Common myeloid progenitor, CD34-positive (primary cell): Measurements from ENCODE around the gene NHLRC2.
"Not testable (repeated sequence)": the region's sequence is repeated elsewhere in the genome, so short reads cannot be mapped to it uniquely, and the experiment has no call there.

Experiments
- CTCF ChIA-PET: fragments of 350-600 bp; sonication (Branson Sonifier 250); formaldehyde crosslinking; loops from one replicate; lab custom pipeline; 2021; ENCODE audit warnings: antibody characterized with exemption; lab: Charles Lee
- POLR2A ChIA-PET: fragments of 350-600 bp; sonication (Branson Sonifier 250); formaldehyde crosslinking; loops from one replicate; lab custom pipeline; 2021; ENCODE audit warnings: antibody characterized with exemption; lab: Charles Lee
- DNase-seq, 3 donors: peaks; one replicate each; pipeline versions ENCODE4 v3.0.0 to v3.0.0-alpha.2; 2013
- H3K27ac ChIP-seq, 2 experiments: 1 replicate in 1 of 2; 2 replicates in 1 of 2; pipeline ENCODE4 v1.7.0; 2013; ENCODE audit warnings: inconsistent platforms in 2 of 2, low read length in 2 of 2, mild to moderate bottlenecking in 2 of 2, low read depth in 1 of 2, moderate library complexity in 1 of 2; ENCODE audit not compliant: severe bottlenecking in 2 of 2, insufficient read depth in 1 of 2, poor library complexity in 1 of 2
- H3K27me3 ChIP-seq, 5 experiments: replicated peaks in 2 of 5; 1 replicate in 3 of 5; 2 replicates in 2 of 5; pipeline versions ENCODE4 v1.6.1 to v1.7.0; 2013; ENCODE audit warnings: low read length in 4 of 5, mild to moderate bottlenecking in 2 of 5, moderate library complexity in 2 of 5, inconsistent platforms in 1 of 5; ENCODE audit not compliant: insufficient read depth in 5 of 5, control insufficient read depth in 4 of 5
- H3K36me3 ChIP-seq, 4 experiments: 1 replicate in 2 of 4; 2 replicates in 2 of 4; pipeline versions ENCODE4 v1.6.1 to v1.7.0; 2013; ENCODE audit warnings: low read length in 3 of 4, control low read depth in 1 of 4, mild to moderate bottlenecking in 1 of 4; ENCODE audit not compliant: control insufficient read depth in 4 of 4, insufficient read depth in 4 of 4
- H3K4me1 ChIP-seq, 4 experiments: 1 replicate in 3 of 4; 2 replicates in 1 of 4; pipeline versions ENCODE4 v1.6.1 to v1.7.1; 2013; ENCODE audit warnings: low read length in 3 of 4, mild to moderate bottlenecking in 3 of 4, control low read depth in 1 of 4, inconsistent platforms in 1 of 4, moderate library complexity in 1 of 4; ENCODE audit not compliant: control insufficient read depth in 4 of 4, insufficient read depth in 4 of 4; ENCODE audit errors: control extremely low read depth in 1 of 4
- H3K4me3 ChIP-seq, 7 experiments: 1 replicate in 4 of 7; 2 replicates in 3 of 7; pipeline versions ENCODE4 v1.5.1 to v1.7.0; 2013; ENCODE audit warnings: mild to moderate bottlenecking in 7 of 7, low read length in 6 of 7, moderate library complexity in 6 of 7, inconsistent platforms in 2 of 7, low read depth in 2 of 7, control low read depth in 1 of 7; ENCODE audit not compliant: insufficient read depth in 4 of 7, control insufficient read depth in 1 of 7; ENCODE audit errors: extremely low read depth in 1 of 7
- H3K9me3 ChIP-seq, 5 experiments: 1 replicate in 4 of 5; 2 replicates in 1 of 5; pipeline versions ENCODE4 v1.6.1 to v1.7.1; 2013; ENCODE audit warnings: low read length in 4 of 5, mild to moderate bottlenecking in 2 of 5, inconsistent platforms in 1 of 5, low read depth in 1 of 5, moderate library complexity in 1 of 5; ENCODE audit not compliant: control insufficient read depth in 4 of 5, insufficient read depth in 2 of 5; ENCODE audit errors: control extremely low read depth in 1 of 5
- WGBS: methylation state at CpG from one replicate; pipeline ENCODE4 v1.1.5; 2013; ENCODE audit not compliant: insufficient coverage; 5-methylcytosine and 5-hydroxymethylcytosine counted together

Gene NHLRC2

DNA sequence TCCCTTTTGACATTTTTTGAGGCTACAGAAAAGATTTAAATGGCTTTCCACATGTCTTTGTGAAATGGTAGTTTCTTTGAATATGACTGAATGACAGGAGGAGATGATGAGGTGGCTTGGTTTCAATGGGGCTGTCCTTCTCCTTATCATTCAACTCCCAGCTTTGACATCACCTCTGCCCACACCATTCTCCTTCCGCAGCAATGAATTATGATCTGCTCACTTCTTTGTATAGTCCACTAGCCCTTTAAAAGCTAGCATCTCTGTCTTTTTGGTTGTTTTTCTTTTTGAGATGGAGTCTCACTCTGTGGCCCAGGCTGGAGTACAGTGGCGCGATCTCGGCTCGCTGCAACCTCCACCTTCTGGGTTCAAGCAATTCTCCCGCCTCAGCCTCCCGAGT lies 32.3 kb upstream of the NHLRC2 start:
- Histone ChIP-seq H3K36me3 (no peaks in the 10 kb centered on the region), H3K4me3 (no peak overlapping the region), H3K27me3 (no peaks in the 10 kb centered on the region), H3K27ac (no peak overlapping the region), H3K9me3 (no peaks in the 10 kb centered on the region), H3K4me1 (no peaks in the 10 kb centered on the region)
- 98% methylated on average over 6 of the region's 7 CpGs for whole genome bisulfite sequencing
- CTCF ChIA-PET, result interaction anchor here (0.8 to 1.3 kb wide), 4 partner anchors 16 to 23 kb away, joined by 3 read pairs; no protein-coding TSS in a partner anchor
- no peak for DNase-seq
- POLR2A ChIA-PET, result interaction anchor here (0.5 kb wide), 1 partner anchor 612 kb away, joined by 3 read pairs; no protein-coding TSS in a partner anchor

DNA sequence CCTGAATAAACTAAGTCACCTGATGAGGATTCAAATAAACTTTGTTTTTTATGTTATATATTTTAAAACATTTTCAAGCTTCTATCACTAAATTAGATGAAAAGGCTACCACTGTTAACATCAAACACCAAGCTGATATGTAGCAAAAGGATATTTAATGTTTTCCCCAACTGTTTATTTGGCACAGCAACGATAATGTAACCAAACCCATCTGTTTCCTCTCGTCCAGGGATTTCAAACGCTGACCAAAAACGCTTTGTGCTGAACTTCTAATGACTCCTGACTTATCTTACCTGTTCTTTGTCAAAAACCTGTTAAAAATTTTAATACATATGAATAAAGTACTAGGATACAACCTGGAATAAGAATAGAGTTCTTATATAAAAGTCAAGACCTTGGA lies 31.1 kb upstream of the NHLRC2 start:
- CTCF ChIA-PET, result interaction anchor here (1.2 kb wide), 1 partner anchor 8 kb away, joined by 3 read pairs; no protein-coding TSS in a partner anchor
- 88% methylated on average over 1 of the region's 4 CpGs for WGBS
- H3K9me3 ChIP-seq, result no peaks in the 10 kb centered on the region
- peak in 1 of 3 donors; percentile 26 for DNase-seq
- no peaks in the 10 kb centered on the region for H3K36me3 ChIP-seq
- no peaks in the 10 kb centered on the region for H3K4me1 ChIP-seq
- H3K27me3 ChIP-seq, result no peaks in the 10 kb centered on the region
- H3K4me3 ChIP-seq, result no peak overlapping the region
- POLR2A ChIA-PET, result no interaction called here
- no peak overlapping the region for H3K27ac ChIP-seq

- no CpG with 5 or more reads among the region's 2 CpGs for WGBS
These were observed 28.7 kb upstream of the NHLRC2 start for GRCh38 chr10:113825791-113826190.

GRCh38 chr10:113828567-113828966 lies 25.9 kb upstream of the NHLRC2 start:
- H3K27me3 ChIP-seq, H3K36me3 ChIP-seq, H3K27ac ChIP-seq, H3K4me3 ChIP-seq, H3K4me1 ChIP-seq, POLR2A ChIA-PET, CTCF ChIA-PET, H3K9me3 ChIP-seq, DNase-seq: not testable (repeated sequence)
- WGBS, result 91% methylated on average over 8 of the region's 10 CpGs

More at GRCh38 chr10:113825791-113826190, 28.7 kb upstream of the NHLRC2 start:
- H3K9me3 ChIP-seq, result no peaks in the 10 kb centered on the region
- no peak overlapping the region for H3K27ac ChIP-seq
- ChIA-PET CTCF (interaction anchor here (0.6 kb wide), 1 partner anchor 277 kb away, joined by 3 read pairs; no protein-coding TSS in a partner anchor), POLR2A (no interaction called here)
- no peaks in the 10 kb centered on the region for H3K36me3 ChIP-seq
- no peaks in the 10 kb centered on the region for H3K4me1 ChIP-seq
- H3K27me3 ChIP-seq, result no peaks in the 10 kb centered on the region
- no peak overlapping the region for H3K4me3 ChIP-seq
- DNase-seq, result no peak

DNA sequence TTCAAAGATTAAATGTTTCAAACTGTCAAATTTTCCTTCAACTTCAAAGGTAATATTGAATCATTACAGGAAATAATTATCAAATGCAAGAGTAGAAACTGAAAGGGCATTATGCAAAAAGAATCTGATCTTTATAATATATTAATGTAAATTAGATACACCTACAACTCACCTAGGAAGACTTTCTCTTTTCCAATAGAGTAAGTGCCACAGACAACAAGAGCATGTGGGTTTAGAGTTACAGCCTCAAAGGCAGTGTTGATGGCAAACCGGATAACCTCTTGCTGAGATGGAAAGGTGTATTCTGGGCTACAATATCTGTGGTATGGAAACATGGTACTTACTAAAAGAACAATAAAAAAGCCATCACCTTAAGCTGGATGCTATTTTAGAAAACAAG lies 12.3 kb upstream of the NHLRC2 start:
- no peak overlapping the region for H3K27ac ChIP-seq
- POLR2A ChIA-PET, result no interaction called here
- no peaks in the 10 kb centered on the region for H3K9me3 ChIP-seq
- peaks cover 6 to 22% (median 14%) of the 10 kb centered on the region in 4 experiments for H3K4me1 ChIP-seq
- DNase-seq, result no peak
- peaks cover 0 to 21% (median 9%) of the 10 kb centered on the region in 4 experiments for H3K36me3 ChIP-seq
- no peak overlapping the region for H3K4me3 ChIP-seq
- WGBS, result 100% methylated on average over 1 of the region's 1 CpG
- CTCF ChIA-PET, result no interaction called here
- no peaks in the 10 kb centered on the region for H3K27me3 ChIP-seq

- peak overlapping the region in 6 of 7 experiments; percentile 6 to 59 (median 51) for H3K4me3 ChIP-seq
- DNase-seq, result peak; percentile 82 to 95 (median 90)
- no peaks in the 10 kb centered on the region for H3K9me3 ChIP-seq
- H3K27ac ChIP-seq, result no peak overlapping the region
- H3K4me1 ChIP-seq, result peaks cover 6 to 22% (median 14%) of the 10 kb centered on the region in 4 experiments
- 2% methylated on average over 6 of the region's 6 CpGs for WGBS
- POLR2A ChIA-PET, result interaction anchor here (0.8 kb wide), 1 partner anchor 12 kb away, joined by 3 read pairs; no protein-coding TSS in a partner anchor
- peaks cover 0 to 22% (median 9%) of the 10 kb centered on the region in 4 experiments for H3K36me3 ChIP-seq
- H3K27me3 ChIP-seq, result no peaks in the 10 kb centered on the region
- CTCF ChIA-PET, result interaction anchor here (0.7 to 2.0 kb wide), 5 partner anchors 10 to 259 kb away, joined by 3 to 6 read pairs (median 3); no protein-coding TSS in a partner anchor
These were observed 10.4 kb upstream of the NHLRC2 start for GRCh38 chr10:113843972-113844485.

DNA sequence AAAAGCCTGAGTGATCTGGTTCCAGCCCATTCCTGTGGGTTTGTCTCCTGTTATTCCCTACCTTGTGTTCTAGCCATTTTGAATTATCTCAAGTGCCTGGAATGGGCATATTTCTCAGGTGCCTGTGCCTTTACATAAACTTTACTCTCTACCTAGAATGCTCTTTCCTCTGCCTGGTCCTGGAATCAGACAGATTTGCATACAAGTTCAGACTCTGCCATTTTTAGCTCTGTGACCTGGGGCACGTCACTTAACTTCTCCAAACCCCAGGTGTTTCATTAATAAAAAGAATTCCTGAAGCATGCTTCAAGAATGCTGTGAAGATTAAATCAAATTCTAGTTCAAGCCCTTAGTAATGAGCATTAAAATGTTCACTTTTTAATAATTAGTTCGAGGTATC lies 8.4 kb upstream of the NHLRC2 start:
- ChIA-PET CTCF (no interaction called here), POLR2A (no interaction called here)
- 90% methylated on average over 2 of the region's 2 CpGs for WGBS

More for the DNA sequence above, 8.4 kb upstream of the NHLRC2 start:
- Histone ChIP-seq H3K4me1 (peaks cover 6 to 23% (median 15%) of the 10 kb centered on the region in 4 experiments), H3K27ac (no peak overlapping the region), H3K4me3 (no peak overlapping the region), H3K36me3 (peaks cover 0 to 24% (median 2%) of the 10 kb centered on the region in 4 experiments), H3K27me3 (no peaks in the 10 kb centered on the region), H3K9me3 (no peaks in the 10 kb centered on the region)
- DNase-seq, result no peak
